ENCODE measurements around the gene SCGB2B2.
A peak's percentile ranks its signal among the peaks of the same experiment; 100 is the strongest.

GRCh38 chr19:34639491-34640085 lies 37.4 kb downstream of the SCGB2B2 start:
- TF ChIP-seq EZH2 (IDR thresholded peaks at IDR 0.05; ENCODE audit: borderline replicate concordance, low read length) = no peak
- peak; percentile 80 to 81 for TF ChIP-seq CTCF (conservative IDR thresholded peaks at IDR 0.05 in 1 of 2, IDR thresholded peaks at IDR 0.05 in 1 of 2; ENCODE audit: extremely low read depth in 1 of 2, insufficient read depth in 1 of 2, low read depth in 1 of 2, low read length in 2 of 2)
